ENCODE data around the gene RANBP17.

DNA sequence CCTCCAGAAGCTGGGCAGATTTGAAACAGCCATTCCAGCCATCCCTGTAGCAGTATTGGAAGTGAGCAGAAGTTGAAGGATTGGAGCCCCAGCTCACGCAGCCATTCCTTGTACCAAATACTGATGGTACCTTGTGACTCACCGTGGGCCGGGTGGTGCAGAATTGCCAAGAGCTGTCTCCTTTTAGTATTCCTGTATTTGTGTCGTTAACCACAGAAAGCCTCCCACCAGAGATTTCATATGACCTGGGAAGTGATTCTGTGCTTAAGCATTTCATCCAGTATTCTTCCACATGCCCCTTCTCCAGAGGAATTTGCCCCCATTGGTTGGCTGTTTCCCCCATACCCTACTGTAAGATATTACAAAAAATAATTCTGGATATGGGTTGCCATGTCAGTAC is 429.6 kb downstream of the RANBP17 start:
- TF ChIP-seq, protein P1, sequence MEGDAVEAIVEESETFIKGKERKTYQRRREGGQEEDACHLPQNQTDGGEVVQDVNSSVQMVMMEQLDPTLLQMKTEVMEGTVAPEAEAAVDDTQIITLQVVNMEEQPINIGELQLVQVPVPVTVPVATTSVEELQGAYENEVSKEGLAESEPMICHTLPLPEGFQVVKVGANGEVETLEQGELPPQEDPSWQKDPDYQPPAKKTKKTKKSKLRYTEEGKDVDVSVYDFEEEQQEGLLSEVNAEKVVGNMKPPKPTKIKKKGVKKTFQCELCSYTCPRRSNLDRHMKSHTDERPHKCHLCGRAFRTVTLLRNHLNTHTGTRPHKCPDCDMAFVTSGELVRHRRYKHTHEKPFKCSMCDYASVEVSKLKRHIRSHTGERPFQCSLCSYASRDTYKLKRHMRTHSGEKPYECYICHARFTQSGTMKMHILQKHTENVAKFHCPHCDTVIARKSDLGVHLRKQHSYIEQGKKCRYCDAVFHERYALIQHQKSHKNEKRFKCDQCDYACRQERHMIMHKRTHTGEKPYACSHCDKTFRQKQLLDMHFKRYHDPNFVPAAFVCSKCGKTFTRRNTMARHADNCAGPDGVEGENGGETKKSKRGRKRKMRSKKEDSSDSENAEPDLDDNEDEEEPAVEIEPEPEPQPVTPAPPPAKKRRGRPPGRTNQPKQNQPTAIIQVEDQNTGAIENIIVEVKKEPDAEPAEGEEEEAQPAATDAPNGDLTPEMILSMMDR (IDR thresholded peaks at IDR 0.05; ENCODE audit: low read depth, low read length, poor library complexity, severe bottlenecking): no peak
- no peak for TF ChIP-seq EZH2phosphoT487 (IDR thresholded peaks at IDR 0.05; ENCODE audit: borderline replicate concordance, low read length)

Measured in DOHH2 (cell line).